ENCODE measurements around the gene FHL5.
"Not testable (repeated sequence)": the region's sequence is repeated elsewhere in the genome, so short reads cannot be mapped to it uniquely, and the experiment has no call there.

Gene FHL5

GRCh38 chr6:96611342-96611991, 48.5 kb downstream of the FHL5 start:
- DNase-seq = no peak

- DNase-seq = no peak
Observed at GRCh38 chr6:96613291-96613999, 50.5 kb downstream of the FHL5 start.

- DNase-seq = no peak
Observed at GRCh38 chr6:96620851-96621250, 57.9 kb downstream of the FHL5 start.

GRCh38 chr6:96621983-96622382, 59.1 kb downstream of the FHL5 start:
- DNase-seq = no peak

- no peak for DNase-seq
Observed at GRCh38 chr6:96624957-96625356, 62.0 kb downstream of the FHL5 start.

GRCh38 chr6:96626759-96627364, 63.9 kb downstream of the FHL5 start:
- no peak for DNase-seq

GRCh38 chr6:96631248-96631647, 68.3 kb downstream of the FHL5 start:
- no peak for DNase-seq

- DNase-seq = not testable (repeated sequence)
Observed at GRCh38 chr6:96637979-96638378, 75.1 kb downstream of the FHL5 start.

- DNase-seq = no peak
Observed at GRCh38 chr6:96645106-96645505, 82.2 kb downstream of the FHL5 start.

GRCh38 chr6:96649926-96650325, 87.0 kb downstream of the FHL5 start:
- no peak for DNase-seq

GRCh38 chr6:96651816-96652215, 88.9 kb downstream of the FHL5 start:
- no peak for DNase-seq

- no peak for DNase-seq
Observed at GRCh38 chr6:96652552-96652951, 89.6 kb downstream of the FHL5 start.

- no peak for DNase-seq
Observed at GRCh38 chr6:96653181-96653580, 90.3 kb downstream of the FHL5 start.

GRCh38 chr6:96656567-96656966, 93.6 kb downstream of the FHL5 start:
- no peak for DNase-seq

GRCh38 chr6:96657344-96657743, 94.4 kb downstream of the FHL5 start:
- DNase-seq = no peak

- no peak for DNase-seq
Observed at GRCh38 chr6:96659084-96659845, 96.3 kb downstream of the FHL5 start.
